ACC112 (cell line): ENCODE results near the gene WDR86.
A peak's percentile ranks its signal among the peaks of the same experiment; 100 is the strongest.

Experiments
- H2AFZ ChIP-seq: fragments of 200-600 bp; sonication (generic); one replicate; pipeline ENCODE4 v1.6.0; 2017; ENCODE audit warnings: antibody characterized with exemption, low read length; ENCODE audit not compliant: unreplicated experiment
- H3K27ac ChIP-seq: fragments of 200-600 bp; sonication (generic); 2 replicates; pipeline ENCODE4 v1.5.1; 2014; ENCODE audit warnings: low read depth, mild to moderate bottlenecking, antibody characterized with exemption, low read length, moderate library complexity
- H3K27me3 ChIP-seq: fragments of 200-600 bp; sonication (generic); 2 replicates; pipeline ENCODE4 v1.6.1; 2014; ENCODE audit warnings: mild to moderate bottlenecking, antibody characterized with exemption, low read length, moderate library complexity, mixed read lengths; ENCODE audit not compliant: insufficient read depth
- H3K36me3 ChIP-seq: fragments of 200-600 bp; sonication (generic); 2 replicates; pipeline ENCODE4 v1.6.1; 2016; ENCODE audit warnings: mild to moderate bottlenecking, antibody characterized with exemption, low read length, moderate library complexity, mixed read lengths; ENCODE audit not compliant: insufficient read depth
- H3K4me1 ChIP-seq: fragments of 200-600 bp; sonication (generic); one replicate; pipeline ENCODE4 v1.6.1; 2016; ENCODE audit warnings: low read length, mixed read lengths; ENCODE audit not compliant: insufficient read depth, unreplicated experiment, control insufficient read depth
- H3K4me3 ChIP-seq: fragments of 200-600 bp; sonication (generic); 2 replicates; pipeline ENCODE4 v1.5.1; 2014; ENCODE audit warnings: mild to moderate bottlenecking, low read depth, low read length
- H3K79me2 ChIP-seq: fragments of 200-600 bp; sonication (generic); one replicate; pipeline ENCODE4 v1.6.0; 2016; ENCODE audit warnings: low read length; ENCODE audit not compliant: control insufficient read depth, unreplicated experiment, insufficient read depth

The WDR86 gene

DNA sequence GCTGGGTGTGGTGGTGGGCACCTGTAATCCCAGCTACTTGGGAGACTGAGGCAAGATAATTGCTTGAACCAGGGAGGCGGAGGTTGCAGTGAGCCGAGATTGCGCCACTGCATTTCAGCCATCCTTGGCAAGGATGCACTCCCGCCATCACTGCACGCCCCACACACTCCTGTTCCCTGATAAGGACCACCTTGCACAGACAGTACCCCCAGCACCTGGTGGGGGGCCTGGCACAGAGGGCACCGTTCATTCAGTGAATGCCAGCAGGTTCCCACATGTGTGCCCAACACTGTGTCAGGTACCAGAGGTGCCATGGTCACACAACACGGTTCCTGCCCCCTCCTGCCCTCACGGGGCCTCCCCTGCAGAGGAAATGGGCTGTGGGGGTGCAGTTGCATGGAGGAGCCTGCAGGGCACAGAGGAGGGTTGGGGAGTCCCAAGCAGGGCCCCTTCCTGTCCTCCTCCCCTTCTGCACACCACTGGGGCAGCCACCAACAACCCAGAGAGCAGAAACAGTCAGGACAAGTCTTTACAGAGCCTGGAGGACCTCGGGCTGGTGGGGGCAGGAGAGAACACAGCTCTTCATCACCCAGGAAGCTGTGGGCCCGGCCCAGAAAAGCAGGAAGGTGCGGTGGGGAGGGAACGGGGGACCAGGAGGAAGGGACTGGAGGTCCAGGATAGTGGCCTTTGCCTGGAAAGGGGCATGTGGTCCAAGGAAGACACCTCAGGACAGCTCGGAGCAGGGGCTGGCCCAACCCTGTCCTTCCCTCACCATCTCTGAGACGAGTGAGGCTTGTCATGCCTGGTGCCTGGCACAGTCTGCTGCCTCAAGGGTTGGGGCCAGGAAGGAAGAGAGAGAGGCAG is 23.1 kb upstream of the WDR86 start:
- Histone ChIP-seq H2AFZ (no peak overlapping the region), H3K4me1 (peaks cover 6% of the 10 kb centered on the region)

DNA sequence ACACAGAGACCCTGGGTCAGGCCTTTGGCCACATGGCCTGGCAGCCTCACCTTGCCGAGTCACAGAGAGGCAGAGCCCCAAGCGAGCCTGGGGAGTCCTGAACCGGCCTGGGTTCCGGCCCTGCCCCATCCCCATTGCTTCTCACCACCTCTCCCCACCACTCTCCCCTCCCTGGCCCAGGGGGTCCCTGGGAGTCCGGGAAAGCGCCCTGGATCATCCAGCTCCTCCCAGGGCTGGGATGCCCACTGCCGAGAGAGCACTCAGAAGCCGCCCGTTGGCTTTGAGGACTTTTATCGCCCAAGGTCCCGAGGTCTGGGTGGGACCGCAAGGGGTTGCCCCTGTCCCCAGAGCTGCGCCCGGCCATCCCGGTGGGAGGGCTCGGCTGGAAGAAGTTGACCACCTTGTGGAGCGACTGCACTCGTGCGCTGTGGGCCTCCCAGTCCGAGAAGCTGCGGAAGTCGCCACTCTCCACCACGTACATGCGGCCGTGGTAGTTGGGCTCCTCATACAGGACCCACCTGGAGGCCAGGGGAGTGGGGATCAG is 22.0 kb upstream of the WDR86 start:
- H2AFZ ChIP-seq, result no peak overlapping the region
- H3K79me2 ChIP-seq, result no peaks in the 10 kb centered on the region
- no peak overlapping the region for H3K27ac ChIP-seq
- no peak overlapping the region for H3K4me3 ChIP-seq
- no peaks in the 10 kb centered on the region for H3K27me3 ChIP-seq
- H3K4me1 ChIP-seq, result peaks cover 13% of the 10 kb centered on the region
- H3K36me3 ChIP-seq, result no peaks in the 10 kb centered on the region

More for the DNA sequence above, 23.1 kb upstream of the WDR86 start:
- H3K4me3 ChIP-seq, result no peak overlapping the region
- H3K79me2 ChIP-seq, result no peaks in the 10 kb centered on the region
- H3K27ac ChIP-seq, result no peak overlapping the region
- H3K36me3 ChIP-seq, result no peaks in the 10 kb centered on the region
- H3K27me3 ChIP-seq, result no peaks in the 10 kb centered on the region

DNA sequence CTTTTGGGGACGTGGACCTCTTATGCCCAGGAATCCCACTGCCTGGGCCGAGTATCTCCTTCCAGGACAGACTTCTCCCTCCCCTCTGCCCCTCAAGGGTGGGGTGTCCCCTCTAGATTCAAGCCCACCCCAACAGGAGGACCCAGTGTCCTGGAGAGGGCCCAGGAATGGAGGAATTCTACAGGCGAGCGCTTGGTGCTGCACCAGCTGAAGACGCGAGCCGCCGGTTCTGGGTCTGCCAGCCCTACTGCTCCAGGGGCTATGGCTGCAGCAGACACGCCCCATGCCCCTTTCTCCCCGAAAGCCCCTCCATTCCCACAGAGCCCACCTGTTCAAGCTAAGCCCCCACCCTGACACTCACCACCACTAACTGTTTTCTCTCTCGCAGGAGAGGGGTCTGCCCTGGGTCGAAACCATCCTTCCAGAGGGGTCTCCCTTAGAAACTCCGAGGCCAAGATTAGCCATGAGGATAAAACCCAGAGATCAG is 21.5 kb upstream of the WDR86 start:
- no peaks in the 10 kb centered on the region for H3K36me3 ChIP-seq
- no peaks in the 10 kb centered on the region for H3K79me2 ChIP-seq
- H3K4me3 ChIP-seq, result no peak overlapping the region
- H3K4me1 ChIP-seq, result peaks cover 17% of the 10 kb centered on the region
- no peak overlapping the region for H3K27ac ChIP-seq
- no peak overlapping the region for H2AFZ ChIP-seq
- no peaks in the 10 kb centered on the region for H3K27me3 ChIP-seq

DNA sequence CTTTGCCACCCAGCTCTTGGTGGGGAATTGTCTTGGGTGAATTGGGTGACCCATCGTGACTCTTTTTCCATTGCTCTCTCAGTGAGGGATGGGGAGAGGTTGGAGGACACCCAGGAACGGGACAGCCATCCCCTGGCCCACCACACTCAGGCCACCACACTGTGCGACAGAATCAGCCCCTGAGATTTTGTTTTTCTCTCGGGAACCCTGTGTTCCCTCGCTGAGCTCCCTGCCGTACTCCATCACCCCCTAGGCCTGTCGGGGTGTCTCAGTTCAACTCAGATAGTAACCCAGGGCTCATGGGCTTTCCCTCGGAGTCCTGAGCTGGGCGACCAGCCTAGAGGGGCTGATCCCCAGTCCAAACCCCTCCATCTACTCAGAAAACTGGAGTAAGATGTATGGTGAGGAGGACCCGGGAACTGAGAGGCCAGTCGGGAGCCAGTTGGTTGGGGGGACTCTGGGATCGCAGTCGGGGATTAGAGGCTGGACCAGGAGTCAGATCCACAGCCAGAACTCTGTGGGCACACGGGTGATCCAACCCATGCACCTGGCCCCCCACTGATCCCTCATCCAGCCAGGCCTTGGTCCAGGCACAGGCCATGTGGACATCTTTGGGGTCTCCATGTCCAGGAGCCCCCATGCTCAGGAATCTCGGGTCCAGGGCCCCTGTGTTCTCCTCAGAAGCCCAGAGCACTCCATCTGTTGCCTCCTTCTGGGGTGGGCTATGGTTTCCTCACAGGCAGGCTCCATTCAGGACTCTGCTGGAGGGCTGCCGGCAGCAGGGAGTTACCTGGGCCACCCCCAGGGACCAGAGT is 20.8 kb upstream of the WDR86 start:
- Histone ChIP-seq H2AFZ (no peak overlapping the region), H3K79me2 (no peaks in the 10 kb centered on the region), H3K27me3 (no peaks in the 10 kb centered on the region), H3K27ac (no peak overlapping the region), H3K4me3 (no peak overlapping the region), H3K4me1 (peaks cover 23% of the 10 kb centered on the region), H3K36me3 (no peaks in the 10 kb centered on the region)

DNA sequence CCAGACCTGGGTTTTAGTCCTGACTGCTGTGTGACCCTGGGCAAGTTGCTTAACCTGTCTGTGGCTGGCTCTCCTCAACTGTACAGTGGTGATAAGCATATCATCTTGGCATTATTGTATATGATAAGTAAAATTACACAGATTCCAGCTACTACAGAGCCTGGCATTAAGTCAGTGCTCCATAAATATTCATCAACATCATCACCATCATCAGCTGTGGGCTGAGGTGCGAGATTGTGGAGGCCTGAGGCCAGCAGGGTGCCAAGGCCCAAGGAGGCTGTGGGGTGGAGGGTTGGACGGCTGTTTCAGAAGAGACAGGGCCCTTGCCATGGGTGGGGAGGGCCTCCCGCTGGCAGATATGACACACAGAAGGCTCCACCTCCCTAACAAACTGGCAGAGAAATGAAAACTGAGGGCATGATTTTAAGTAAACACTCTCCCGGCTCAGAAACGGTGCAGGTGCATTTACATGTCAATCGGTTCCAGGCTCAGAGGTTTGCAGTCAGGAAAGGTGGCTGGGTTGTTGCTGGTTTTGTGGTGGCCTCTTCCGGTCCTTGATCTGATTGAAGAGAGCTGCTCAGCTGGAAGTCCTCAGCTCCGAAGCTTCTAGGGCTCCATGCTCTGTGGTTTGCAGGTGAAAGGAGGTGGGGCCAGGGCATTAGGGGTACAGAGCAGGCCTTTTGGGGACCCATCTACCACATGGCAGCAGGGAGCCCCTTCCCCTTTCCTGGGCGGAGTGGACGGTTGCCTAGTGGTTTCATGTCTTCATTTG is 19.9 kb upstream of the WDR86 start:
- H2AFZ ChIP-seq, result no peak overlapping the region
- no peak overlapping the region for H3K27ac ChIP-seq
- H3K4me1 ChIP-seq, result peaks cover 27% of the 10 kb centered on the region
- H3K27me3 ChIP-seq, result no peaks in the 10 kb centered on the region
- H3K36me3 ChIP-seq, result no peaks in the 10 kb centered on the region
- H3K79me2 ChIP-seq, result no peaks in the 10 kb centered on the region
- H3K4me3 ChIP-seq, result no peak overlapping the region

DNA sequence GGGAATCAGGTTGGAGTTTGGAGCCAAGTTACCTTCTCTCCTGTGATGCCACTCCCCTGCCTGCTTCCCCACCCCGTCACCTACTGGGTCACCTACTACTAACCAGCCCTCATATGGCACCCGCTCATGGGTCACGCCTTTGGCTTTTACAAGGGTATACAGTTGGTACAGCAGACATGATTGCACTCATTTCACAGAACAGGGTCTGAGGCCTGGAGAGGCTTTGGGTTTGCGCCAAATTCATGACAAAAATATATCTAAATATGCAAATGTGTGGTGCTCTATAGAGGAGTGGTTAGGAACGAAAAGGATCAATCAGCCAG is 19.4 kb upstream of the WDR86 start:
- peaks cover 27% of the 10 kb centered on the region for H3K4me1 ChIP-seq
- no peak overlapping the region for H3K27ac ChIP-seq

DNA sequence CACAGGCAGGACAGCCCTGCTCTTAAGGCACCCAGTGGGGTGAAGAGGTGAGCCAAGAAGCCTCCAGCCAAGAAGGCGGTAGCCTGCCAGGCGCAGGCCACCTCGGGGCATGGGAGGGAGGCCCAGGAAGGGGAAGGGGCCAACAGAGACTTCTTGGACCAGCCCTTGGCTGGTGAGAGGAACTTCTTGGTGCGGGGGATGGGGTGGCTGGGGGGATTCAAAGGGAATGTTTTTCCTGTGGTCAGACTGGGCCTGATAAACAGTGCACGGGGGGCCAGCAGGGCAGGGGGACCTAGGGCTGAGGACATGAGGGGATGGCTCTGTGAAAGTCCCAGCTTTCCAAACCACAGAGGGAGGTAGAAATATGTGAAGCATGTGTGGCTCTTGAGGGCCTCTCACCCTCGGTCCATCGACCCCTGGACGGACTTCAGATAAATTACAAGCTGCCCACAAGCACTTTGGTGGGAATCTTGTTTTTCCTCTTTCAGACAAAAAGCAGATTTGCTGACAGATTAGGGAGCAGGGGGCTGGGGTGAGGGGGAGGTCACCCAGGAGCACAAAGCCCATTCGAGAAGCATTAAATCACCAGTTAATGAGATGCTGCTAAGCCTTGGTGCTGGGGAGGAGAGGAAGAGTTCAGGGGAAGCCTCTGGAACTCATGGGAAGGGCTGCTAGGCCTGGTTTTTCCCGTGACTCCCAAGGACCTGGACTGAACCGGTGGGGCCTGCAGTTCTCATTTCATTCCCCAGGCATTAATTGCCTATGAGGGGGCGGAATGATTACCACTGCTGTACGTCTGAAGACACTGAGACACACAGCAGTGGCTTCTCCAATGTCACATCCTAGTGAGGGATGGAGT is 18.8 kb upstream of the WDR86 start:
- Histone ChIP-seq H3K4me3 (no peak overlapping the region), H3K36me3 (no peaks in the 10 kb centered on the region), H3K4me1 (peaks cover 27% of the 10 kb centered on the region), H3K79me2 (no peaks in the 10 kb centered on the region), H2AFZ (no peak overlapping the region), H3K27me3 (no peaks in the 10 kb centered on the region), H3K27ac (0 out of 2 replicates have a peak overlapping the region, but pooled peaks have one; percentile 21)

More for the DNA sequence above, 19.4 kb upstream of the WDR86 start:
- H3K27me3 ChIP-seq, result no peaks in the 10 kb centered on the region
- no peak overlapping the region for H3K4me3 ChIP-seq
- no peaks in the 10 kb centered on the region for H3K79me2 ChIP-seq
- H3K36me3 ChIP-seq, result no peaks in the 10 kb centered on the region
- H2AFZ ChIP-seq, result no peak overlapping the region

DNA sequence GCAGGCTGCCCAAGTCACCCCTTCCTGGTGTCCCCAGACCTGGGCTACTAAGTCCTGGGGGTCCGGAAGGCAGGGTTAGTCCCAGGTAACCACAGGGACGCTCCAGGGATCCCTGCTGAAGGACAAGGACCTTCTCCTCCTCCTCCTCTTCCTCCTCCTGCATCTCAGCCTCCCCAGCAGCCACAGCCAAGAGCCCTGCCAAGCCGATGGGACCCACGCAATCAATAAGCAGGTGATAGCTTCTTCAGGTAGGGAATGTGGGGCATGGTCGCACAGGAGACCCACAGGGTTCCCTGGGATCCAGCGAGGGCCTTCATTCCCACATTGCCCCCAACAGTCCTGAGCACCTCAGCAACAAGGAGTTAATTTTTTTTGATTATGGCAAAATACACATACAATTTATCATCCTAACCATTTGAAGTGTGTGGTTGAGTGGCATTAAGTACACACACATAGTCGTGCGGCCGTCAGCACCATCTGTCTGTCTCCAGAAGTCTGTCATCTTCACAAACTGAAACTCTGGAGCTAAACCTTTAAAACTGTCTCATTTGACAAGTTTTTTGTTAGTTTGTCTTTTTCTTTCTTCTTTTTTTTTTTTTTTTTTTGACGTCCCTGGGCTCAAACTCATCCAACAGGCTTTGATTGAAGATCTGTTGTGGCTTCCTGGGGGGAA is 18.0 kb upstream of the WDR86 start:
- Histone ChIP-seq H3K4me1 (peaks cover 27% of the 10 kb centered on the region), H3K4me3 (no peak overlapping the region), H3K36me3 (no peaks in the 10 kb centered on the region), H3K27me3 (no peaks in the 10 kb centered on the region), H3K27ac (0 out of 2 replicates have a peak overlapping the region, but pooled peaks have one; percentile 21), H3K79me2 (no peaks in the 10 kb centered on the region), H2AFZ (no peak overlapping the region)

DNA sequence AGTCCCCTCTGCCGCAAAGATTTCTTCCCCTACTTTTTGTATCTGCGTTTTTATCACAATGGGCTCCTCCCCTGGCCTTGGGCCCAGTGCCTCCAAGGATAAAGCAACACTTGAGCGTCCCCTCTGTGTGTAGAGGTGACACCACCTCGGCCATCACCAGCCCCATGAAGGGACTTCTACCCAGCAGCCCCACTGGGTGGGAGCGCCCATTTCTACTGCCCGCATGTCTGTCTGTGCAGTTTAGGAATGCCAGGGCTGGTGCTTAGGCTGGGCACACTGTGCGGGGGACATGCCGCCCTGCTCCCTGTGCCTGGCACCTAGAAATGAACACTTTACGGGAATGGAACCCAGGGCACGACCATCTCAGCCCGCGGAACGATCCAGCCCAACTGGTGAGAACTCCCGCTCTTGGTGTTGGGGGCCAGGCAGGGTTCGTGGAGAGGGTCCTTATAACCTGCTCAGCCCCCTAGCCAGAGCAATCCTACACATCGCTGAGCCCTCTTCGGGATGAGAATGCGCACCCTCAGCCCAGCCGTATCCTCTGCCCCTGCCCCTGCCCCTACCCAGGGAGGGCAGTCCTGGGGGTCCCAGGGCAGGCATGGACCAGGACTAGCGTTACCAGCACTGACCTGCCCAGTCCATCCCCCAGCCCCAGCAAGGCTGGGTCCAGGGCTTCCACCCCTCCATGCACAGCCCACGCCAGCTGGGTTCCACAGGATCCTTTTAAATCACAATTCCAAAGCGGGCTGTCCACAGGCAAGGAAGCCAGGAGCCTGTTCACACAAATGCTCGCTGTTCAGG is 17.3 kb upstream of the WDR86 start:
- Histone ChIP-seq H2AFZ (no peak overlapping the region), H3K36me3 (no peaks in the 10 kb centered on the region), H3K79me2 (no peaks in the 10 kb centered on the region), H3K4me1 (peaks cover 27% of the 10 kb centered on the region), H3K4me3 (no peak overlapping the region), H3K27ac (peak overlapping the region; percentile 85), H3K27me3 (peaks cover 6% of the 10 kb centered on the region; the same call in 1 of the 2 replicates)
